Stimulated activated effector memory CD8-positive, alpha-beta T cell treated with anti-CD3 and anti-CD28 coated beads, Interleukin-12 subunit alpha, Interleukin-12 subunit beta, amount 100 ng/mL, for 72 hours (primary cell): ENCODE results near the gene ITGA4.

Experiments
- ATAC-seq: fragments of 150-1000 bp; cut with Tn5 transposase; 2 replicates; pipeline ENCODE4 v1.10.0; 2021
- DNase-seq, 2 donors: peaks; one replicate each; pipeline ENCODE4 v3.0.0; 2021 to 2022; ENCODE audit warnings: low spot score in 2 of 2
- H3K27ac Mint-ChIP-seq: one replicate; pipeline ENCODE4 v1.8.0; 2022; ENCODE audit warnings: mild to moderate bottlenecking, mixed read lengths
- H3K36me3 Mint-ChIP-seq: one replicate; pipeline ENCODE4 v1.8.0; 2022; ENCODE audit warnings: mild to moderate bottlenecking, mixed read lengths
- H3K4me1 Mint-ChIP-seq: one replicate; pipeline ENCODE4 v1.8.0; 2022; ENCODE audit warnings: mixed read lengths
- H3K4me3 Mint-ChIP-seq: one replicate; pipeline ENCODE4 v1.8.0; 2022; ENCODE audit warnings: mild to moderate bottlenecking, mixed read lengths
- H3K9me3 Mint-ChIP-seq: one replicate; pipeline ENCODE4 v1.8.0; 2022; ENCODE audit warnings: mixed read lengths

Gene ITGA4

DNA sequence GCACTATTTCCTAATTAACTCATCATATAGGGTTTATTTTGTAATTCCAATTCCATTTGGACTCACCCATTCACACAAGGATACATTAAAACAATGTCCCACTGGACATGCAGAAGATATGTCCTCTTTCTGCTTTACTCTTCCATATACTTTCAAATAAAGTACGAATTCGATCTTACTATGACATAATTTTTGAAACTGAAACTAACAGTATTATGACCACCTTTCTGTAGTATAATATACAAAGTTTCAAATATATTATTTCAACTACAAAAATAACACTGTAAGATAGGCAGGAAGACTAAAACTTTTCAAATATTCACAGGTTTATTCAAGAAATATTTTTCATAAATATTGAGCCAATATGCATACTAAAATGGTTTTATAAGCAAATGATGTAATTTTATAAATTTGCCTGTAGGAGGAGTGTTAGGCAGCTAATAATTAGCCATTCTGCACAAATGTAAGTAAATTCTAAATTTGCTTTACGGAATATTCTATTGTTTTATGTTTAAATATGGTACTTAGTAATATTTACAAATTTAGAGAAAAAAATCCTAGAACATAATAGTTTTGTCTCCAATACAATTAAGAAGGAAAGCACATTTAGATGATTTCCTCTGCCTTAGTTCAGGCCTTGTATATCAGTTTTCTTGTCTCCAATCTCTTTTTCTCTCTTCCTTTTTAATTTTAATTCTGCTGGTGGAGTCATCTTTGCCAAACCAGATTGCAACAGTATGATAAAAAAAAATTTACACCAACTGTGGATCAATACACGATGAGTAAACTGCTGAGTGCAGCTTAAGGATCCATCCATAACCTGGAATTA lies 113.9 kb downstream of the ITGA4 start:
- H3K27ac Mint-ChIP-seq = no peak overlapping the region
- DNase-seq (no peak), ATAC-seq (no peak)
- H3K9me3 Mint-ChIP-seq = no peaks in the 10 kb centered on the region
- H3K4me1 Mint-ChIP-seq = no peaks in the 10 kb centered on the region
- no peak overlapping the region for H3K4me3 Mint-ChIP-seq
- H3K36me3 Mint-ChIP-seq = no peaks in the 10 kb centered on the region

- H3K4me3 Mint-ChIP-seq = no peak overlapping the region
- no peak for DNase-seq
- H3K27ac Mint-ChIP-seq = no peak overlapping the region
- H3K4me1 Mint-ChIP-seq = no peaks in the 10 kb centered on the region
- no peaks in the 10 kb centered on the region for H3K9me3 Mint-ChIP-seq
- ATAC-seq = no peak
- no peaks in the 10 kb centered on the region for H3K36me3 Mint-ChIP-seq
Measured at GRCh38 chr2:181573140-181573736, 116.1 kb downstream of the ITGA4 start.

DNA sequence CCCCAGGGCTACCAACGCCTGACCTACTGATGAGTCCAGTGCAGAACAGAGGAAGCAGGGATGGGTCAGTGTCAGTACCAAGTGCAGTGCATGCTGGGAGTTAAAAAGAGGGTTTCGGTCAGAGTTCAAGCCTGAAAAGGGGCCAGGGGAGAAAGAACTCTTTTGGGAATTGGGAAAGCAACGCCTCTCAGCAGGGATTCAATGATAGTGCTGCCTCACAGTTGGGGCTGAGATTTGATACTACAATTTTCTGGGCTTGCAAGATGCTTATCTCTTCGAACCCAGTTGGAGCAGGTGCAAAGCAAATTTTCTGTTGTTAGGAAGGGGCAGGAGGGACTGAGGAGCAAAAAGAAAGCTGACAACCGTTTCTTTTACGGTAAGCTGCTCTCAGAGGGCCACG lies 117.1 kb downstream of the ITGA4 start:
- Mint-ChIP-seq H3K36me3 (no peaks in the 10 kb centered on the region), H3K9me3 (no peaks in the 10 kb centered on the region), H3K4me1 (no peaks in the 10 kb centered on the region), H3K4me3 (no peak overlapping the region), H3K27ac (no peak overlapping the region)
- no peak for ATAC-seq
- DNase-seq = no peak

GRCh38 chr2:181575024-181575649 lies 118.0 kb downstream of the ITGA4 start:
- Mint-ChIP-seq H3K9me3 (no peaks in the 10 kb centered on the region), H3K4me1 (no peaks in the 10 kb centered on the region), H3K36me3 (no peaks in the 10 kb centered on the region), H3K27ac (no peak overlapping the region), H3K4me3 (no peak overlapping the region)
- no peak for DNase-seq
- no peak for ATAC-seq

DNA sequence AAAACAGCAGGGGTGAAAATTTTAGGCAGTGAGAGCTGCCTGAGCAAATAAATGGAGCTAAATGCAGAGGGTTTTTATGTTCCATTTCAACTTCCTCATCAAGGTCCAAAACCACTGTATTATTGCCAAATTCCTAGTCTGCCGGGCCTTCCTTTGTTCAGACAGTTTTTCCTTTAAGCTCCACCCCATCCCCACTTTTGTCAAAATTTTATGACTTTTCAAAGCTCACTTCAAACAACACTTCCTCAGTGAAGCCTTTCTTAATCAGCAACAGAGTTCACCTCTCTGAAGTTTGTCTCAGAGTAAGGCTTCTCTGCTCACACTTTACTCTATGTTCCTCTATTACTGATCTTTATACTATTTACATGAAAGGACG lies 118.5 kb downstream of the ITGA4 start:
- H3K27ac Mint-ChIP-seq = no peak overlapping the region
- ATAC-seq = no peak
- no peak for DNase-seq
- no peak overlapping the region for H3K4me3 Mint-ChIP-seq
- H3K36me3 Mint-ChIP-seq = no peaks in the 10 kb centered on the region
- no peaks in the 10 kb centered on the region for H3K9me3 Mint-ChIP-seq
- no peaks in the 10 kb centered on the region for H3K4me1 Mint-ChIP-seq

- Mint-ChIP-seq H3K36me3 (no peaks in the 10 kb centered on the region), H3K4me1 (no peaks in the 10 kb centered on the region), H3K4me3 (no peak overlapping the region), H3K9me3 (no peaks in the 10 kb centered on the region), H3K27ac (no peak overlapping the region)
- DNase-seq = no peak
- ATAC-seq = no peak
Measured at GRCh38 chr2:181576431-181576830, 119.2 kb downstream of the ITGA4 start.

DNA sequence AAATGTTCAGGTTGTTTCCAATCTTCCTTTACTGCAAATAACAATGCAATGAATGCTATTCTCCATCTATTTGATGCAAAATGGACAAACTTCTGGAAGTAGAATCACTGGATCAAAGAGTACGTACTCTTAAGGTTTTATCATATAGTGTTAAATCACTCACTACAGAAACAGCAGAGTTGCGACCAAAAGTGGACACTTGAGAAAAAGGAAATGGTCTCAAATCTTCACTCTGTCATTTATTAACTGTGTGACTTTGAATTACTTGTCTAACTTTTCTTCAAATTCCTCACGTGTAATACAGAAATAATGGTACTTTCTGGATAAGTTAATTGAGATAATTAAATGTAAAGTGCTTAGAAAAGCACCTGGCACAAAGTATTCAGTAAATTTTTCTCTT lies 121.6 kb downstream of the ITGA4 start:
- Mint-ChIP-seq H3K27ac (no peak overlapping the region), H3K36me3 (no peaks in the 10 kb centered on the region), H3K9me3 (no peaks in the 10 kb centered on the region), H3K4me1 (no peaks in the 10 kb centered on the region), H3K4me3 (no peak overlapping the region)
- DNase-seq (no peak), ATAC-seq (no peak)

DNA sequence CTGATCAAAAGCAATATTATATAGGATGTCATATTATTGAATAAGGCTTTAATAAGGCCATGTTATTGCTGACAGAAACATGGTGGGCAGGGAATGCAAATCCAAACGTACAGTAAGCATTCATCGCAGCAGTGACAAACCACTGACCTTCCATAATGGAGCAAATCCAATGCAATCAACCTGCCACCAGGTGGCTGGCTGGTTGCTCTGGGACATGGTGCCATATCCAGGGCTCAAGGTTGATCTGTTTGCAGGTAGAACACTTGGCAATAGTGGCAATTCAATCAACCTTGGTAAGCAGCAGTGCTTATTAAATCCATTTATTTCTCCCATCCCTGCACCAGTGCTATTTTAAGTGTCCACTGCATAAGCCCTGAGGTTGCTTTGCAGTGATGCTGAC lies 124.3 kb downstream of the ITGA4 start:
- Mint-ChIP-seq H3K4me3 (no peak overlapping the region), H3K4me1 (peaks cover 3% of the 10 kb centered on the region), H3K9me3 (no peaks in the 10 kb centered on the region), H3K36me3 (no peaks in the 10 kb centered on the region), H3K27ac (no peak overlapping the region)
- DNase-seq (no peak), ATAC-seq (no peak)

DNA sequence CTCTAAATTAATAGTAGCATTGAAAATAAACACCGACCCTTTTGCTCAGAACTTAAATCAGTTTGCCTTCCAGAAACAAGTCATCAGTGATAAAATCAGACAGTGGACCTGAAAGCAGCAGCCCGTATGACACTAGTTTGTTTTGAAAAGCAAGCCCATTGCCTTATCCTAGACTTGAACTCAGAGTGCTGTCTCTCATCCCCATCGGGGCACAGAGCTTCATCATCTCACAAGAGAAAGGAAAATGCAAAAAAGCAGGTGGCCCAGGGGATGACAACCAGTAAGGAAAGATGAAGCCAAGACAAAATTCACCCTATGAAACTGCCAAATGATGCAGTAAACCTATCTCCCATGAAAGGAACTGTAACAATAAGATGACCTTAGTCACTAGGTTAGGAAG lies 128.5 kb downstream of the ITGA4 start:
- H3K4me3 Mint-ChIP-seq = no peak overlapping the region
- no peak for ATAC-seq
- no peak overlapping the region for H3K27ac Mint-ChIP-seq
- peaks cover 9% of the 10 kb centered on the region for H3K4me1 Mint-ChIP-seq
- no peaks in the 10 kb centered on the region for H3K36me3 Mint-ChIP-seq
- DNase-seq = no peak
- H3K9me3 Mint-ChIP-seq = no peaks in the 10 kb centered on the region
